ENCODE data around the gene MAP6. TPM values are rescaled to one million over a fixed set of nuclear protein-coding genes. Genes with fewer than 3 reads are reported as not detected.

Gene MAP6
- total RNA-seq, 1 donor from 2014 or later, result 10.8 TPM

- TF ChIP-seq CTCF (IDR thresholded peaks at IDR 0.05), result no peak
- Histone ChIP-seq H3K4me3 (no peak overlapping the region), H3K36me3 (no peaks in the 10 kb centered on the region), H3K27me3 (ENCODE audit: low read depth) (no peaks in the 10 kb centered on the region), H3K27ac (no peak overlapping the region), H3K9me3 (no peaks in the 10 kb centered on the region), H3K4me1 (peaks cover 7% of the 10 kb centered on the region)
- no peak for ATAC-seq
- intact Hi-C loops (cut with DNase I), result no loop called here
- DNase-seq, result no peak
Observed at GRCh38 chr11:75602951-75603350, 65.9 kb downstream of the MAP6 start.

DNA sequence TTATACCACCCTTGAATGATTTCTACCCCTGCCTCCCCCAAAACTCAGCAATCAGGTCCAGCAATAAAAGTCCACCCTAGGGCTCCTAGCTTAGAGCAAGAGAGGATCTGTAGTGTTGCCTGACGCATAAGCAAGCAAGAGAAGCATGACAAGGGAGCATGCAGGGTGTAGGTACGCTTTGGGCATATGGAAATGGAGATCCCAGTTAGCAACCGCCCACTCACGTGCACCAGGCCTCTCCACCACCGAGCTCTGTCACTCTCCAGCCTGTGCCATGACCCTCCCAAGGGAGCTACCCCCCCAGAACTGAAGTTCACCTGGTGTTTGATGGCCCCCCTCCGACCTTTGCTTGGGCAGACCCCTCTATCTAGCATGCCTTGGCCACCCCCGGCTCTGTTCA lies 67.3 kb downstream of the MAP6 start:
- H3K4me3 ChIP-seq, result no peak overlapping the region

GRCh38 chr11:75600356-75600755 lies 68.5 kb downstream of the MAP6 start:
- Histone ChIP-seq H3K36me3 (no peaks in the 10 kb centered on the region), H3K9me3 (no peaks in the 10 kb centered on the region), H3K4me3 (no peak overlapping the region), H3K27me3 (ENCODE audit: low read depth) (no peaks in the 10 kb centered on the region), H3K27ac (no peak overlapping the region), H3K4me1 (peaks cover 7% of the 10 kb centered on the region)
- intact Hi-C loops (cut with DNase I), result no loop called here
- DNase-seq, result no peak
- ATAC-seq, result no peak
- no peak for TF ChIP-seq CTCF (IDR thresholded peaks at IDR 0.05)

More for the DNA sequence above, 67.3 kb downstream of the MAP6 start:
- Histone ChIP-seq H3K4me1 (peaks cover 7% of the 10 kb centered on the region), H3K27me3 (ENCODE audit: low read depth) (no peaks in the 10 kb centered on the region), H3K27ac (no peak overlapping the region), H3K36me3 (no peaks in the 10 kb centered on the region), H3K9me3 (no peaks in the 10 kb centered on the region)
- intact Hi-C loops (cut with DNase I), result no loop called here
- ATAC-seq, result no peak
- no peak for DNase-seq
- no peak for TF ChIP-seq CTCF (IDR thresholded peaks at IDR 0.05)

GRCh38 chr11:75598900-75599299 lies 69.9 kb downstream of the MAP6 start:
- H3K27me3 ChIP-seq (ENCODE audit: low read depth), result no peaks in the 10 kb centered on the region
- intact Hi-C loops (cut with DNase I), result no loop called here
- ATAC-seq (no peak), DNase-seq (no peak)
- no peaks in the 10 kb centered on the region for H3K9me3 ChIP-seq
- no peak overlapping the region for H3K4me3 ChIP-seq
- no peaks in the 10 kb centered on the region for H3K36me3 ChIP-seq
- H3K27ac ChIP-seq, result no peak overlapping the region
- H3K4me1 ChIP-seq, result peaks cover 7% of the 10 kb centered on the region
- no peak for TF ChIP-seq CTCF (IDR thresholded peaks at IDR 0.05)

- intact Hi-C loops (cut with DNase I), result no loop called here
- ATAC-seq, result peak in 1 of 2 donors; percentile 45
- H3K4me1 ChIP-seq, result peaks cover under 1% of the 10 kb centered on the region
Observed at GRCh38 chr11:75598264-75598663, 70.6 kb downstream of the MAP6 start.

More at GRCh38 chr11:75598264-75598663, 70.6 kb downstream of the MAP6 start:
- DNase-seq, result no peak
- Histone ChIP-seq H3K9me3 (no peaks in the 10 kb centered on the region), H3K27ac (no peak overlapping the region), H3K36me3 (no peaks in the 10 kb centered on the region), H3K27me3 (ENCODE audit: low read depth) (no peaks in the 10 kb centered on the region), H3K4me3 (no peak overlapping the region)
- TF ChIP-seq CTCF (IDR thresholded peaks at IDR 0.05), result no peak

Data from lower lobe of right lung (tissue), 2 donors.